GM12891 (cell line): ENCODE measurements around the gene WDR82. TPM values are rescaled to one million over a fixed set of nuclear protein-coding genes. Genes with fewer than 3 reads are reported as not detected.

Experiments used
- DNase-seq: peaks from one replicate; pipeline ENCODE4 v3.0.0; 2011; ENCODE audit warnings: low spot score; ENCODE audit not compliant: insufficient read length
- FAIRE-seq: peaks from 2 replicates; lab custom pipeline; 2011; peaks lifted over from hg19 to GRCh38; lab: Jason Lieb, UNC
- PAX5 ChIP-seq: IDR thresholded peaks from 2 replicates; pipeline ENCODE4 v1.6.1; 2011; ENCODE audit warnings: low read length, moderate library complexity, mild to moderate bottlenecking; ENCODE audit not compliant: insufficient read depth, severe bottlenecking
- POLR2A ChIP-seq: IDR thresholded peaks from 2 replicates; pipeline ENCODE4 v1.6.1; 2011; ENCODE audit warnings: low read depth, low read length, control low read depth
- POLR2AphosphoS5 ChIP-seq: IDR thresholded peaks from 2 replicates; pipeline ENCODE4 v1.6.1; 2011; ENCODE audit warnings: low read depth, low read length, control low read depth
- POU2F2 ChIP-seq: IDR thresholded peaks from 2 replicates; pipeline ENCODE4 v1.6.1; 2011; ENCODE audit warnings: low read depth, mild to moderate bottlenecking, control low read depth, low read length, moderate library complexity
- SPI1 ChIP-seq: IDR thresholded peaks from 2 replicates; pipeline ENCODE4 v1.6.1; 2011; ENCODE audit warnings: low read depth, low read length, control low read depth
- TAF1 ChIP-seq: IDR thresholded peaks from 2 replicates; pipeline ENCODE4 v1.6.1; 2011; ENCODE audit warnings: low read depth, low read length, control low read depth
- polyA plus RNA-seq: library from polyadenylated mRNA; unstranded; fragments of >200 nt; gene quantifications from one replicate; pipeline ENCODE4 v1.2.1, GENCODE V29; 2012; ENCODE audit warnings: low read depth, missing spikeins, inconsistent platforms; ENCODE audit not compliant: missing spikeins

WDR82 gene, protein sequence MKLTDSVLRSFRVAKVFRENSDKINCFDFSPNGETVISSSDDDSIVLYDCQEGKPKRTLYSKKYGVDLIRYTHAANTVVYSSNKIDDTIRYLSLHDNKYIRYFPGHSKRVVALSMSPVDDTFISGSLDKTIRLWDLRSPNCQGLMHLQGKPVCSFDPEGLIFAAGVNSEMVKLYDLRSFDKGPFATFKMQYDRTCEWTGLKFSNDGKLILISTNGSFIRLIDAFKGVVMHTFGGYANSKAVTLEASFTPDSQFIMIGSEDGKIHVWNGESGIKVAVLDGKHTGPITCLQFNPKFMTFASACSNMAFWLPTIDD
- polyA plus RNA-seq, result 26.5 TPM

DNA sequence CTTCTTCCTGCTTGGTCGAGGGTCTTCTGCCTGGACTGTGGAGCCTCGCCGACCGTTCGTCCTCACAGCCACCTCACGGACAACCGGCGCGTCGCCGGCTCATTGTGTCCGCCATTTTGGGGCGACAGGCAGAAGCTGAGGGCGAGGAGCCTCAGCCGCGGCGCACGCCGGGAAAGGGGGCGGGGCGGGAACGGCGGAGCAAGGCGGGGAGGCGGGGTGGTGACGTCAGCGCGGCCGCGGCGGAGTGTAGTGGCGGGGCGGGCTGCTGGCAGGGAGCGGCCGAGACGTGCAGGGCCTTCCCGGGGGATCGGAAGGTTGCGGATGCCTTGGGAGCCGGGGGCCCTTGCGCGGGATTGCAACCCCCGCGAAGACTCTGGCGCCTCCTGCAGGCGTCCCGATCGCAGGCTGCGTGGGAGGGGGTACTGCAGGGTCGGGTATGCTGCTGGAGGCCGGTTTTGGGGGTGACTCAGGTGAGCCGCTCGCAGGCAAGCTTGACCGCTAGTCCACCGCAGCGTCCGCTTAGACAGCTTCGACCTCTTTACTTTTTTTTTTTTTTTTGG lies at the start of gene WDR82:
WDR82 (minus strand) TSS at position 140 of the 560 bp plus-strand sequence. CDS start 288 bp downstream, outside the sequence.
- peak; percentile 100 for FAIRE-seq
- TF ChIP-seq POLR2A, result peak; percentile 97
- TF ChIP-seq POU2F2, result peak; percentile 19
- peak; percentile 97 for TF ChIP-seq TAF1
- TF ChIP-seq SPI1, result no peak
- TF ChIP-seq POLR2AphosphoS5, result peak; percentile 93
- TF ChIP-seq PAX5, result no peak
- DNase-seq, result peak; percentile 95

DNA sequence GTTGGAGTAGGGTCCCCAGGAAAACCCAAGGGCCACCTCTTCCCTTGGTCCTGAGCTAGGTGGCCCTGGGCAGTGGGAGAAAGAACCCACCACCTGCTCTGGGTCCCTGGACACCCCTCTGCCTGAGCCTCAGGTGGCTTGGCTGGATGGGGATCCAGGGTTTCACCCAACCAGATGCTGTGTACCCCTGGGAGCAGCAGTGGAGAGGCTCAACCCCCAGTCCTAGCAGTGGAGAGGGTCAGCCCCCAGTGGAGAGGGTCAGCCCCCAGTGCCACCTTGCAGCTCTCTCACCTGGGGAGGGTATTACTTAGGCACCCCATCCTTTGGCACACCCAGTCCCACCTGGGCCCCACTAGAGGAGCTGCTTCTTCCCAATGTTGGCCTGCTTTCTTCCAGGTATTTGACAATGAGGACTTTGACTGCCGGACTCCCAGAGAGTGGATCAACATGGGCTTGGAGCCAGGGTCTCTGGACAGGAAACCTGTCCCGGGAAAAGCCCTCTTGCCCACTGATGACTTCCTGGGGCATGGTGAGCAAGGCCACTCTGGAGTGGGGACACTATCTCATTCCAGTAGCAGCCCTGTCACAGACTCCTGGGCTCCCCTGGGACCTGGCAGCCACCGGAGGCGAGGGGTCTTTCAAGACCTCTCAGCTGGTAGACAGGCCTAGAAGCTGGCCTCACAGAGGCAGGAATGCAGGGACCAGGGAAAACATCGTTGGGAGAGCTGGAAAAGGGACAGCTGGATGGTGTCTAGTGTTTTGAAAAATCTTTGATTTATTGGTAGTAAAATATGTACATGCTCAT lies 49.2 kb upstream of the WDR82 start:
- TF ChIP-seq TAF1, result no peak
- no peak for TF ChIP-seq POLR2A
- no peak for TF ChIP-seq PAX5
- TF ChIP-seq POLR2AphosphoS5, result no peak
- no peak for TF ChIP-seq POU2F2
- TF ChIP-seq SPI1, result no peak
- FAIRE-seq, result no peak

DNA sequence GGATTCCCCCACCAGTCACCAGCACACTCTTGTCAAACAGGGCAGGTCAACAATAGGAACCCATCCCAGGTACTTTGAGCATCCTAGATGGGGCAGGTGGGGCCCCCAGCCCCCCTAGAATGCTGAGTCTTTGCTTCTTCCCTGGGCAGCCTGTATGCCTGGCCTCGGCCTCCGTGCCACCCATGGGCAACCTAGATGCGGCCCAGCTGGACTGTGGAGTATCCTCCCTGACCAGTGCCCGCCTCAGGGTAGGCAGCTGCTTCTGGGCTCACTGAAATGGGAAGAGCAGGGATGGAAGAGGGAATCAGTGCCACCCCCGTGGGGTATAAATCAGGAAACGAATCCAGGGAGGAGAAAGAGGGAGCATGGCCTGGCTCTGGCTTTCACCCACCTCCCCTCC lies 48.5 kb upstream of the WDR82 start:
- DNase-seq (no peak), FAIRE-seq (no peak)
- TF ChIP-seq POU2F2, result no peak
- no peak for TF ChIP-seq PAX5
- TF ChIP-seq TAF1, result no peak
- no peak for TF ChIP-seq POLR2AphosphoS5
- TF ChIP-seq SPI1, result no peak
- no peak for TF ChIP-seq POLR2A

More for the DNA sequence above, 49.2 kb upstream of the WDR82 start:
- no peak for DNase-seq

DNA sequence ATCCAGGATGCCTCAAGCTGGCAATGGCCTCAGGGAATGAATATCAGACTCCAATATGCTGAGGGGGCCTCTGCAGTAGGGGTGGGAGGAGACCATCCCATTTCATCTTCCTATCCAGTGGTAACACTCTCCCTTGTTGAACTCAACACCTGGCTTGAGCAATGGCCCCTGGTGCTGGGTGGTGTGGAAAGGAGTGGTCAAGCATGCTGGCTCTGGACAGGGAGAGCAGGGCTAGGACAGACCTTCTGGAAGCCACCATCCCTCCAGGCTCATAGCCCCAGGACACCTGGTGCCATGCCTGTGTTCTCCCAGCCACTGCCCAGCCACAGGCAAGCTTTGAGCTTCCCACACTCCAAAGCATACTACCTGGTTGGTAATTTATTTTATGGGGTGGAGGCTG lies 47.2 kb upstream of the WDR82 start:
- TF ChIP-seq TAF1 (no peak), POU2F2 (no peak), SPI1 (no peak), POLR2AphosphoS5 (no peak), POLR2A (no peak), PAX5 (no peak)
- FAIRE-seq, result no peak
- no peak for DNase-seq

DNA sequence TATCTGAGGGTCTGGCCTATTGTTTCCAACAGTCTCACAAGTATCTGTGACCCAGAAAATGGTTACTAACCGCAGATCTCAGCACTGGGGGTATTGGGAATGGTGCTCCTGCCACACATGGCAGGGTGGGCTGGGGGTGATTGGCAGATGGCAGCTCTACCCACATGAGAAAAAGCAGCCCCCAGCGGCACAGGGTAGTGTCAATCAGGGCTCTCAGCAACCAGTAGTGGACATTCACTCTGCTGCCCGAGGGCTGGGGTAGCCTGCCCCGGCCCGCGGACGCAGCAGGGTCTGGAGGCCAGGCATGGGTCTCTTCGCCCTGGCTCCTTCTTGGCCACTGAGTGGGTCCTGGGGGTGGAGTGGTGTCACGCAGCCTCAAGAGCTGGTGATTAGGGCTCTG lies 46.2 kb upstream of the WDR82 start:
- no peak for DNase-seq
- TF ChIP-seq POLR2A, result no peak
- FAIRE-seq, result no peak

DNA sequence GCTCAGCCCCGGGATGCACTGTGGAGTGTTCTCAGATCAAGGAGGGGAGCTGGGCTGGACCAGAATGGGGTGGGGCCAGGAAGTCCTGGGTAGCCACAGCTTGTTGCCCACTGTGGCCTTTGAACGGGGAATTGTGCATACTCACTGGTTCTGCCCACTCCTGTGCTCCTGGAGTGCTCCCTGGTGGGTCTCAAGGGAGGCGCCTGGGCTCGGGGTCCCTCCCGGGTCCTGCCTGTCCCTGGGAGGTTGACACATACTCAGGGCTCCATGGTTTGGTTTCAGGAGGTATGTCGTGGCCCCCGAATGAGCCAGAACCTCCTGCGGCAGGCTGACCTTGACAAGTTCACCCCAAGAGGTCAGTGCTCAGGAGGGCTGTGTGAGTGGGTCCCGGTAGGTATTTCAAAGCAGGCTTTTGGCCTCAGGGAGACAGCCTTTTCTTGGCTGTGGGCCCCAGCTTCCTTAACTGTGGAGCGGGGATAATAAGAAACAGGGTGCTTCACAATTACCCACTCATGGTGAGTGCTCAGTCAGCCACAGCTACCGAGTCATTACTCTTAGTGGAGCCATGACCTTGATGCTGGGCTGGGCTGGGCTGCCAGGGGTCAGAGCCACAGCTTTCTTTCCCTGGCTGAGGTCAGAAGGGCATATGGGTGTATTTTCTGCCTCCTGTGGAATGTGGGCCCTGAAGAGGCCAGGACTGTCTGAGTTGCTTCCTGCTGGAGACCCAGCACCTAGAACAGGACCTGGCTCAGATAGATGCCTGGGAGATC lies 45.3 kb upstream of the WDR82 start:
- no peak for DNase-seq
- FAIRE-seq, result no peak
- TF ChIP-seq PAX5, result no peak
- no peak for TF ChIP-seq TAF1
- TF ChIP-seq SPI1, result no peak
- TF ChIP-seq POLR2AphosphoS5, result no peak
- no peak for TF ChIP-seq POLR2A
- no peak for TF ChIP-seq POU2F2

DNA sequence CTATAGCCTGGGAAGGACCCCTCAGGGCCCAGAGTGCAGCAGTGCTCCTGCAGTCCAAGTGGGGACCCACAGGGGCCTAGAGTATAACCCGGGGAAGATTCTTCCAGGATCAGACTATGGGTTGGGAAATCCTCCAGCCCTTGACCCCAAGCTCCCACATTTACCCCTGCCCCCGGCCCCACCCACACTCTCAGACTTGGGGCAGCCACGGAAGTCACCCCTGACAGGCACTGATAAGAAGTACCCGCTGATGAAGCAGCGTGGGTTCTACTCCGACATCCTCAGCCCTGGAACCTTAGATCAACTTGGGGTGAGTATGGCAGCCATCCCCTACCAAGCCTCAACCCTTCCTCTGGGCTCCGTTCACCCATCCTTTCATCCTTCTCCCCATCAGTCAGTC lies 44.0 kb upstream of the WDR82 start:
- no peak for TF ChIP-seq POLR2AphosphoS5
- no peak for TF ChIP-seq SPI1
- TF ChIP-seq POU2F2, result no peak
- no peak for TF ChIP-seq TAF1
- TF ChIP-seq PAX5, result no peak
- TF ChIP-seq POLR2A, result no peak
- no peak for DNase-seq
- no peak for FAIRE-seq

DNA sequence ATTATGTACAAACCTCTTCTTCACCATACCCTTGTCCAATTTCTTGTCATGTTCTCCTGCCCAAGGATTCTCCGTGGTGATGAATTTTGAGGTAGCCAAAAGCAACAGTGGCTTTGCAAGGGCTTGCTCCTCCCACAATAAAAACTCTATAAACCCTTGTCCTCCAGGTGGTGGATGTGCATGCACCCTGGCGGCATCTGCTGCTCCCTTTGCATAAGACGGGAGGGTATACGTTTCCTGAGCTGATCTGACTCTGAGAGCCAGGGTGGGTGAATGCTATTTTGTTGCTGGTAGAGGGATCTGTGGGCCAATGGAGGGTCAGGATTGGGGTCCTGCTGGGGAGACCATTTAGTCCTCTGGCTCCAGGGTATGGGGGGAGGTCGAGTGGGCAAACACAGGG lies 43.0 kb upstream of the WDR82 start:
- FAIRE-seq (no peak), DNase-seq (no peak)
- TF ChIP-seq POLR2AphosphoS5, result no peak
- TF ChIP-seq TAF1, result no peak
- TF ChIP-seq POLR2A, result no peak
- no peak for TF ChIP-seq POU2F2
- TF ChIP-seq SPI1, result no peak
- TF ChIP-seq PAX5, result no peak

DNA sequence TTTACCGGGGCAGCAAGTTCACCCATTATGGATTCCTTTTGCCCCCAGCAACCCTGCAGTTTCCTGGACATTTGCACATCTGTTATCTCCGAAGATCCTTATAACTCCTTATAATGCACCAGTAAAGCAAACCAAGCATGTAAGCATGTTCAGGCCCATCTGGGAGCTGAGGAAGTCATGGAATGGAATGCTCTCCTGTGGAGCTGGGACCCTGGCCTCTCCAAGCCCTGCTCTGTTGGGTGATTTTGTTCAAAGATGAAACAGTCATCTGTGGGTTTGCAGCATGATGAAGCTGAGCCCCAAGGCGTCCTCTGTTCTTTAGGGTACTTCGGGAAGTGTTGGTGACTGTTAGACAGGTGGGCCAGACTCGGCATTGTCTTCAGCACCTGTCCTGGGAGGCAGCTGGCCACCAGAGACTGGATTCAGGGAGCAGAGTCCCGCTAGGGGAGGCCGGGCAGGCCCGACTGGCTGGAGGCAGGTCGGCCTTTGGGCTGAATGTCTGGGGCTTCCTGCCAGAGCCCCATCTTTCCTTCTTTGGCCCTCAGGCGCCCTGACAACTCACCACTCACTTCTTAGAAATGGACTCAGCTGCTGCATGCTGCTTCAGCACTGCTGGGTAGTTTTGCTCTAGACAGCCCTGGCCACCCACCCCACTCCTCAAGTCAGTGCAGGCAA lies 41.6 kb upstream of the WDR82 start:
- DNase-seq (no peak), FAIRE-seq (no peak)
- TF ChIP-seq PAX5 (no peak), TAF1 (no peak), POLR2A (no peak), POU2F2 (no peak), POLR2AphosphoS5 (no peak), SPI1 (no peak)
